Transverse colon (tissue), 4 donors: Measurements from ENCODE around the gene PKD1. TPM values are rescaled to one million over a fixed set of nuclear protein-coding genes. Genes with fewer than 3 reads are reported as not detected.
"Not testable (repeated sequence)": the region's sequence is repeated elsewhere in the genome, so short reads cannot be mapped to it uniquely, and the experiment has no call there.

Experiments
- DNase-seq: peaks from one replicate; pipeline ENCODE4 v3.0.0-alpha.2; 2019
- H3K27ac ChIP-seq, 4 donors: fragments of 200-600 bp; sonication (generic); 2 replicates each; pipeline ENCODE4 v1.5.1; 2016 to 2018; ENCODE audit warnings: inconsistent platforms in 4 of 4
- H3K27me3 ChIP-seq: fragments of 200-600 bp; sonication (generic); 2 replicates; pipeline ENCODE4 v1.5.1; 2017; ENCODE audit warnings: inconsistent platforms
- H3K36me3 ChIP-seq, 4 donors: fragments of 200-600 bp; sonication (generic); 2 replicates each; pipeline ENCODE4 v1.5.1; 2017 to 2019; ENCODE audit warnings: inconsistent platforms in 4 of 4
- H3K4me1 ChIP-seq, 4 donors: fragments of 200-600 bp; sonication (generic); 2 replicates each; pipeline ENCODE4 v1.5.1; 2017 to 2020; ENCODE audit warnings: inconsistent platforms in 4 of 4
- H3K4me3 ChIP-seq, 4 donors: fragments of 200-600 bp; sonication (generic); 1 replicate in 1 of 4; 2 replicates in 3 of 4; pipeline versions ENCODE4 v1.5.1 to v1.6.1; 2017 to 2019; ENCODE audit warnings: inconsistent platforms in 4 of 4
- H3K9me3 ChIP-seq, 2 donors: fragments of 200-600 bp; sonication (generic); 2 replicates each; pipeline ENCODE4 v1.5.1; 2017 to 2019; ENCODE audit warnings: inconsistent platforms in 2 of 2
- EP300 ChIP-seq: sonication (generic); formaldehyde crosslinking; IDR thresholded peaks from one replicate; pipeline ENCODE4 v1.6.1; 2017; ENCODE audit warnings: antibody characterized with exemption, low read depth
- WGBS, 2 donors: methylation state at CpG; one replicate each; pipeline ENCODE4 v1.1.5; 2018; ENCODE audit warnings: low coverage in 1 of 2; 5-methylcytosine and 5-hydroxymethylcytosine counted together
- in situ Hi-C, 4 donors: fragments of 200-750 bp; cut with MboI; loops; one replicate each; pipeline versions ENCODE4 v1.15.0 to v1.15.1; 2017; ENCODE audit warnings: low sequenced_read_pairs in 3 of 4, low pct_ligation_motif_present in 1 of 4, low pct_unique_long_range_greater_than_20kb in 1 of 4
- intact Hi-C: fragments of 100-400 bp; cut with DNase I; formaldehyde crosslinking; loops from one replicate; pipeline ENCODE4 v1.15.1; 2023; ENCODE audit warnings: low total_unique reads
- total RNA-seq, 4 donors: library from RNA; depleted of rRNA; stranded (reverse); fragments of >200 nt; gene quantifications; one replicate each; pipeline ENCODE4 v1.1.0, GENCODE V29; 2016

The PKD1 gene
- total RNA-seq, 4 donors from 2014 or later: 131 to 1,015 (median 289) TPM

DNA sequence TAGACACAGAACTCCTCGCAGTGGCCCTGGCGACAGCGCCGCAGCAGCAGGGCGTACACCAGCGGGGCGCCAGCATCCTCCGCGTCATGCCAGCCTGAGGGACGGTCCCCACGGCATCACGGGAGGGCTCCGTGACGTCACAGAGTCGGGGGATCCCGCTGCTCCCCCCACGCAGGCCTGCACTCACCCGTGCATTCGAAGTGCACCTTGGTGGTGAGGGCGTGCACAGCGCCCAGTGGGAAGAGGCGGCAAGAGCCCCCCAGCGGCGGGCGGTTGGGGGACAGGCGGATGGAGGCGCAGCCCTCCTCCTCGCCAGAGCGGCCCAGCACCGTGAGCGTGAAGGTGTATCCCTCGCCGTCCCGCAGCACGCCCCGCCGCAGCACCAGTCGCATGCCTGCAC is 29.5 kb downstream of the PKD1 start:
- H3K4me1 ChIP-seq, H3K27ac ChIP-seq, H3K9me3 ChIP-seq, intact Hi-C loops, in situ Hi-C loops, DNase-seq, H3K27me3 ChIP-seq, H3K4me3 ChIP-seq: not testable (repeated sequence)
- H3K36me3 ChIP-seq: peaks cover 0 to 26% (median 3%) of the 10 kb centered on the region in 4 donors
- 90% methylated on average over 27 of the region's 38 CpGs; no CpG with 5 or more reads in 1 of the 2 donors for WGBS, 2 donors

DNA sequence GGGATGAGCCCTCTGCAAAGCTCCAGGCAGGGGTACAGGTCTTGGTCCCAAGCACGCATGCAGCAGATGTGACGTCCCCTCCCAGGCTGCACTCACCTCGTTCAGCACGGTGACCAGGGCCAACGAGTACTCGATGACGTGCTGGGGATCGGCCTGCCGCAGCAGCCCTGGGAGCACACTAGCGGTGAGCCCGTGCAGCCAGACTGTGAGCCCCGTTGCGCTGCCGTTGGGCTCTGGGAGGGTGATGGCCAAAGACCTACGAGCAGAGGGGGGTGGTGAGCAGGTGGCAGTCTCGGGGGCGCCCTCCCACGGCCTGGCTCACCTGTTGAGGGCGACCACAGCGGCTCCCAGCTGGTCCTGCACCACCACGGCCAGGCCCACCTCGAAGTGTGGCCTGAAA is 29.9 kb downstream of the PKD1 start:
- H3K9me3 ChIP-seq, DNase-seq, intact Hi-C loops, H3K27ac ChIP-seq, H3K4me3 ChIP-seq, H3K27me3 ChIP-seq, in situ Hi-C loops, H3K4me1 ChIP-seq: not testable (repeated sequence)
- no CpG with 5 or more reads among the region's 22 CpGs for WGBS, 2 donors
- peaks cover 0 to 26% (median 2%) of the 10 kb centered on the region in 4 donors for H3K36me3 ChIP-seq

DNA sequence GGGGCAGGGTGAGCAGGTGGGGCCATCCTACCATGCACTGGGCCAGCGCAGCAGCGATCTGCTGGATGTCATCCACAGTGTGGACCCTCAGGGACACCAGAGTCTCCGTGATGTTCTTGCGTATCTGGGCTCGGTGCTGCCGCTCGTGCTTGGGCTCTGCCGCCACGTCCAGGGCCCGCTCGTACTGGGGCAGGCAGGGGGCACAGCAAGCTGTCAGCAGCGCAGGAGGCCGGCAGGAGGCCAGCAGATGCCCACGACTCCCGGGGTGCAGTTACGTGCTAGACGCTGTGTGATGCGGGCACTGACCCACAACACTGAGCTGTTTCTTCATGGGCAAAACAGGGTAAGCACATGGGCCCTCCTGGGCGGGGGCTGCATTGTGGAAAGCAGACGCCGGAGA is 30.4 kb downstream of the PKD1 start:
- H3K9me3 ChIP-seq, DNase-seq, H3K4me3 ChIP-seq, in situ Hi-C loops, intact Hi-C loops, H3K27me3 ChIP-seq, H3K27ac ChIP-seq, H3K4me1 ChIP-seq: not testable (repeated sequence)
- H3K36me3 ChIP-seq: peaks cover 0 to 24% (median 0%) of the 10 kb centered on the region in 4 donors
- WGBS, 2 donors: 87% methylated on average over 11 of the region's 21 CpGs; no CpG with 5 or more reads in 1 of the 2 donors

GRCh38 chr16:2104464-2104863 is 31.2 kb downstream of the PKD1 start:
- H3K27ac ChIP-seq, DNase-seq, intact Hi-C loops, H3K4me1 ChIP-seq, in situ Hi-C loops, H3K4me3 ChIP-seq, H3K9me3 ChIP-seq, H3K27me3 ChIP-seq: not testable (repeated sequence)
- peaks cover 0 to 27% (median 0%) of the 10 kb centered on the region in 4 donors for H3K36me3 ChIP-seq
- WGBS, 2 donors: 98% methylated on average over 9 of the region's 20 CpGs; no CpG with 5 or more reads in 1 of the 2 donors

DNA sequence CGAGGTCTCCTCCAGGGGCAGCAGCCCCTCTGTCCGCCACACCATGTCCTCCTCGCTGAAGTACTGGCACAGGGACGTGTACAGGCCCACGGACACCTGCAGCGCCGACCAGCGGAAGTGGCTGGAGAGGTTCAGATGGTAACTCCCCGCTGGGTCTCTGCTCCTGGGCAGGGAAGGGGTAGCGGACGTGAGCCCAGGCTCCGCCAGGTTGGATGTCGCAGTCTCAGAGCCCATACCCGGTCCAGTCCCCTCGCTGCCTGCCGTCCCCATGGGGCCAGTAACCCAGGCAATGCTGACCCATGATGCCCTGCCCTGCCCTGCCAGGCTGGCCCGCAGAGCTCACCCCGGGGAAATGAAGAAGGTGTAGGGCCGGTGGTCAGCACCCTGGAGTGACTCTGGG is 33.2 kb downstream of the PKD1 start:
- WGBS, 2 donors: 95% methylated on average over 19 of the region's 19 CpGs; no CpG with 5 or more reads in 1 of the 2 donors
- Histone ChIP-seq H3K4me3 (no peak overlapping the region), H3K36me3 (peaks cover 0 to 20% (median 2%) of the 10 kb centered on the region in 4 donors), H3K4me1 (no peaks in the 10 kb centered on the region), H3K27ac (no peak overlapping the region), H3K9me3 (no peaks in the 10 kb centered on the region), H3K27me3 (no peaks in the 10 kb centered on the region)
- DNase-seq: no peak
- in situ Hi-C loops: no loop called here
- intact Hi-C loops: no loop called here
- no peak for TF ChIP-seq EP300

DNA sequence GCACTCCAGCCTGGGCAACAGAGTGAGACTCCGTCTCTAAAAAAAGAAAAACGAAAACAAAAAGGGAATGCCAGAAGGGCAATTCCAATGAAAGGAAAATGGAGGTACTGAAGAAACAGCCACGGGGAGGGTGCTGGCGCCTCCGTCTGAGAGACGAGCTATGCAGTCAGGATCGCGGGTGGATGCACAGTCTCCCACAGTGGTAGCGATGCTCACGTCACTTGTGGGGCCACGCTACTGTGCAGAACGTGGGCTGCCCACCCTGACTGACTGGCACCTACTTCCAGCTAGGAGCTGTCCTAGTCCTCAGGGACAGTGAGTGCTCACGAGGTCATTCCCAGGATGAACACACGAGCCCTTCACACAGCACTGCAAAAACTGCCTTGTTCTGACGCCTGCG is 34.1 kb downstream of the PKD1 start:
- H3K27me3 ChIP-seq, intact Hi-C loops, H3K9me3 ChIP-seq, in situ Hi-C loops, H3K4me3 ChIP-seq, DNase-seq, H3K27ac ChIP-seq, H3K4me1 ChIP-seq: not testable (repeated sequence)
- H3K36me3 ChIP-seq: peaks cover 0 to 28% (median 2%) of the 10 kb centered on the region in 4 donors
- WGBS, 2 donors: 93% methylated on average over 3 to 12 of the region's 16 CpGs

- H3K27me3 ChIP-seq, H3K4me3 ChIP-seq, H3K4me1 ChIP-seq, H3K9me3 ChIP-seq, intact Hi-C loops, H3K27ac ChIP-seq, in situ Hi-C loops, DNase-seq: not testable (repeated sequence)
- 91% methylated on average over 10 of the region's 14 CpGs; no CpG with 5 or more reads in 1 of the 2 donors for WGBS, 2 donors
- H3K36me3 ChIP-seq: peaks cover 0 to 32% (median 2%) of the 10 kb centered on the region in 4 donors
These were observed 38.0 kb downstream of the PKD1 start for GRCh38 chr16:2097689-2098088.
